ENCODE measurements around the gene HTR6. TPM values are rescaled to one million over a fixed set of nuclear protein-coding genes. Genes with fewer than 3 reads are reported as not detected.

The HTR6 gene
- polyA plus RNA-seq, 5 donors = not detected

GRCh38 chr1:19717467-19717866 is 52.8 kb downstream of the HTR6 start:
- DNase-seq = no peak

GRCh38 chr1:19720174-19720573 is 55.5 kb downstream of the HTR6 start:
- no peak for DNase-seq

GRCh38 chr1:19720973-19721372 is 56.3 kb downstream of the HTR6 start:
- no peak for DNase-seq

GRCh38 chr1:19723874-19724273 is 59.2 kb downstream of the HTR6 start:
- DNase-seq = no peak

GRCh38 chr1:19725606-19726005 is 60.9 kb downstream of the HTR6 start:
- no peak for DNase-seq

- DNase-seq = no peak
Measured at GRCh38 chr1:19728413-19729145, 63.9 kb downstream of the HTR6 start.

GRCh38 chr1:19730232-19730631 is 65.6 kb downstream of the HTR6 start:
- DNase-seq = no peak

Other genes with a start within 250 kb of the HTR6 start
- gene CAPZB, start 179.3 kb upstream of the HTR6 start, polyA plus RNA-seq (ENCODE audit: insufficient read depth in 1 of 5, insufficient read length in 5 of 5, low replicate concordance in 1 of 5) = 100 to 1,000 TPM; 218 to 320 (median 235) TPM
- 100 to 1,000 TPM in 2 of 5 donors, 10 to 100 TPM in 3; 62.9 to 103 (median 92.8) TPM for gene NBL1, start 20.6 kb upstream of the HTR6 start, polyA plus RNA-seq (ENCODE audit: insufficient read depth in 1 of 5, insufficient read length in 5 of 5, low replicate concordance in 1 of 5)
- gene TMCO4, start 135.0 kb downstream of the HTR6 start, polyA plus RNA-seq (ENCODE audit: insufficient read depth in 1 of 5, insufficient read length in 5 of 5, low replicate concordance in 1 of 5) = 10 to 100 TPM; 14.5 to 21.1 (median 17.2) TPM
- under 1 TPM in 3 of 5 donors, not detected in 2; 0.09 to 0.19 (median 0.14) TPM for gene RNF186, start 150.4 kb downstream of the HTR6 start, polyA plus RNA-seq (ENCODE audit: insufficient read depth in 1 of 5, insufficient read length in 5 of 5, low replicate concordance in 1 of 5)
- gene OTUD3, start 217.5 kb downstream of the HTR6 start, polyA plus RNA-seq (ENCODE audit: insufficient read depth in 1 of 5, insufficient read length in 5 of 5, low replicate concordance in 1 of 5) = 10 to 100 TPM; 19.8 to 59.8 (median 29.5) TPM